HepG2 (cell line): ENCODE results near the gene NOL8. TPM values are rescaled to one million over a fixed set of nuclear protein-coding genes. Genes with fewer than 3 reads are reported as not detected.

Source experiments
- ATAC-seq: fragments of 200-7000 bp; cut with Tn5 transposase; 3 replicates; pipeline ENCODE4 v1.9.1; 2020; ENCODE audit warnings: mild to moderate bottlenecking, moderate library complexity
- BruUV-seq: library from RNA; stranded (reverse); fragments of 400-500 nt; replicated peaks from 2 replicates; lab custom pipeline; 2021; lab: Mats Ljungman, UMichigan
- CTCF ChIA-PET: fragments of 300-600 bp; formaldehyde crosslinking; extraction: SDS; loops from one replicate; lab custom pipeline; 2021; ENCODE audit warnings: low total read pairs, inconsistent platforms, low intra/inter-chr PET ratio; lab: Yijun Ruan, JAX
- POLR2A ChIA-PET: fragments of 350-600 bp; sonication (Branson Sonifier 250); formaldehyde crosslinking; loops from one replicate; lab custom pipeline; 2020; ENCODE audit warnings: antibody characterized with exemption, inconsistent platforms; lab: Yijun Ruan, JAX
- DNase-seq: peaks from one replicate; pipeline ENCODE4 v3.0.0-alpha.2; 2015; ENCODE audit warnings: low spot score
- FAIRE-seq: peaks from 3 replicates; lab custom pipeline; 2011; peaks lifted over from hg19 to GRCh38; lab: Jason Lieb, UNC
- H2AFZ ChIP-seq: one replicate; pipeline ENCODE4 v1.6.1; 2011; ENCODE audit warnings: low read length, inconsistent platforms
- H3K27ac ChIP-seq: fragments of 300-600 bp; 3 replicates; pipeline ENCODE4 v1.8.0; 2011; ENCODE audit warnings: mixed run types, mild to moderate bottlenecking, mixed read lengths, low read length, inconsistent platforms; ENCODE audit not compliant: insufficient read depth; ENCODE audit errors: extremely low read length
- H3K27me3 ChIP-seq, 2 experiments: fragments of 200-600 bp in 1 of 2; 2 replicates in 1 of 2; 3 replicates in 1 of 2; pipeline versions ENCODE4 v1.6.0 to v1.8.0; 2011; ENCODE audit warnings: low read length in 2 of 2, mild to moderate bottlenecking in 2 of 2, moderate library complexity in 2 of 2, inconsistent platforms in 1 of 2; ENCODE audit not compliant: insufficient read depth in 2 of 2, control insufficient read depth in 1 of 2
- H3K36me3 ChIP-seq, 2 experiments: fragments of 200-600 bp in 1 of 2; replicated peaks in 1 of 2; 2 replicates in 1 of 2; 3 replicates in 1 of 2; pipeline versions ENCODE4 v1.5.1 to v1.8.0; 2011; ENCODE audit warnings: low read length in 2 of 2, inconsistent platforms in 1 of 2; ENCODE audit not compliant: insufficient read depth in 2 of 2, control insufficient read depth in 1 of 2
- H3K4me1 ChIP-seq: 2 replicates; pipeline ENCODE4 v1.5.1; 2012; ENCODE audit warnings: low read length, inconsistent platforms; ENCODE audit not compliant: insufficient read depth
- H3K4me2 ChIP-seq: 2 replicates; pipeline ENCODE4 v1.6.0; 2011; ENCODE audit warnings: low read depth, low read length, inconsistent platforms
- H3K4me3 ChIP-seq, 3 experiments: fragments of 200-600 bp in 1 of 3; sonication (generic), shearing (Covaris generic) in 1 of 3; replicated peaks in 1 of 3; 2 replicates each; pipeline ENCODE4 v1.5.1; 2011 to 2016; ENCODE audit warnings: low read length in 3 of 3, inconsistent platforms in 2 of 3, low read depth in 2 of 3, mild to moderate bottlenecking in 2 of 3, control low read depth in 1 of 3, mixed read lengths in 1 of 3; ENCODE audit not compliant: insufficient read depth in 1 of 3
- H3K79me2 ChIP-seq: one replicate; pipeline ENCODE4 v1.6.1; 2011; ENCODE audit warnings: low read length, inconsistent platforms; ENCODE audit not compliant: insufficient read depth
- H3K9ac ChIP-seq: 2 replicates; pipeline ENCODE4 v1.6.0; 2011; ENCODE audit warnings: mild to moderate bottlenecking, low read depth, low read length, inconsistent platforms; ENCODE audit not compliant: insufficient read depth
- H3K9me3 ChIP-seq: 2 replicates; pipeline ENCODE4 v1.5.1; 2012; ENCODE audit warnings: mild to moderate bottlenecking, low read length
- H4K20me1 ChIP-seq: 2 replicates; pipeline ENCODE4 v1.6.0; 2011; ENCODE audit warnings: inconsistent platforms, mild to moderate bottlenecking, low read length, moderate library complexity; ENCODE audit not compliant: insufficient read depth
- DR1 ChIP-seq: sonication (generic); formaldehyde crosslinking; IDR thresholded peaks from 2 replicates; pipeline ENCODE4 v1.8.0; 2021; ENCODE audit warnings: mild to moderate bottlenecking, missing genetic modification reagents, inconsistent platforms
- HNF4G ChIP-seq, 2 experiments: sonication (generic) in 1 of 2; formaldehyde crosslinking in 1 of 2; IDR thresholded peaks; 2 replicates each; pipeline versions ENCODE4 v1.4.0 to v1.6.1; 2011 to 2020; ENCODE audit warnings: borderline replicate concordance in 2 of 2, low read depth in 2 of 2, mild to moderate bottlenecking in 2 of 2, low read length in 1 of 2, missing genetic modification reagents in 1 of 2, moderate library complexity in 1 of 2
- MAFF ChIP-seq: IDR thresholded peaks from 2 replicates; pipeline ENCODE4 v1.6.1; 2011; ENCODE audit warnings: low read depth, low read length, improper control_type of control experiment
- MATR3 ChIP-seq: sonication (generic); formaldehyde crosslinking; IDR thresholded peaks from 2 replicates; pipeline ENCODE4 v1.4.0; 2020; ENCODE audit warnings: missing genetic modification reagents
- MED1 ChIP-seq: sonication (generic); formaldehyde crosslinking; IDR thresholded peaks from 2 replicates; pipeline ENCODE4 v1.4.0; 2020; ENCODE audit warnings: missing genetic modification reagents
- MXD4 ChIP-seq: IDR thresholded peaks from 2 replicates; pipeline ENCODE4 v1.6.1; 2016; ENCODE audit warnings: mild to moderate bottlenecking, missing biosample characterization, missing genetic modification reagents
- NR2F2 ChIP-seq: IDR thresholded peaks from 2 replicates; pipeline ENCODE4 v1.6.1; 2012; ENCODE audit warnings: low read depth, inconsistent platforms, borderline replicate concordance
- TFDP1 ChIP-seq: IDR thresholded peaks from 2 replicates; pipeline ENCODE4 v1.6.1; 2016; ENCODE audit warnings: missing compliant biosample characterization, missing genetic modification reagents, borderline replicate concordance
- ZNF562 ChIP-seq: sonication (generic); formaldehyde crosslinking; IDR thresholded peaks from 2 replicates; pipeline ENCODE4 v1.8.0; 2022; ENCODE audit warnings: missing genetic modification reagents, borderline replicate concordance
- ZNF563 ChIP-seq: sonication (generic); formaldehyde crosslinking; IDR thresholded peaks from 2 replicates; pipeline ENCODE4 v1.8.0; 2022; ENCODE audit warnings: mild to moderate bottlenecking, moderate library complexity, missing genetic modification reagents
- ZSCAN22 ChIP-seq: sonication (generic); formaldehyde crosslinking; IDR thresholded peaks from 2 replicates; pipeline ENCODE4 v1.4.0; 2020; ENCODE audit warnings: mild to moderate bottlenecking, missing genetic modification reagents
- WGBS: methylation state at CpG from one replicate; pipeline ENCODE4 v1.1.6; 2017; ENCODE audit warnings: low lambda C conversion rate; 5-methylcytosine and 5-hydroxymethylcytosine counted together
- in situ Hi-C: cut with HindIII; loops from 2 replicates; pipeline ENCODE4 v1.10.0; 2017; ENCODE audit warnings: low pct_unique_long_range_greater_than_20kb; ENCODE audit not compliant: extremely low pct_ligation_motif_present
- intact Hi-C: fragments of 100-400 bp; cut with micrococcal nuclease; formaldehyde crosslinking; loops from one replicate; pipeline ENCODE4 v1.10.0; 2022; ENCODE audit not compliant: unreplicated experiment
- polyA plus RNA-seq, 8 experiments: library from polyadenylated mRNA; depleted of rRNA in 3 of 8; stranded (reverse) in 7 of 8; unstranded in 1 of 8; fragments of >200 nt; fragmentation: Illumina TruSeq in 4 of 8; extraction: Trizol in 4 of 8; gene quantifications; 2 replicates each; pipeline versions ENCODE4 v1.2.1 to v1.2.3, GENCODE V29; 2011 to 2016; ENCODE audit warnings: low read depth in 4 of 8, missing spikeins in 1 of 8, mixed read lengths in 1 of 8; ENCODE audit not compliant: insufficient read depth in 1 of 8
- total RNA-seq, 5 experiments: library from RNA; depleted of rRNA; stranded (reverse); fragments of >200 nt; fragmentation: Illumina TruSeq; extraction: Trizol; gene quantifications; 2 replicates each; pipeline ENCODE4 v1.2.3, GENCODE V29; 2016; ENCODE audit warnings: low read depth in 1 of 5

The NOL8 gene
- total and polyA plus RNA-seq, 2 of the 13 experiments (the other 11 are each of a cell fraction or from before 2014, with no cell fraction given) = 12.8 to 36.3 TPM

GRCh38 chr9:92298036-92298435 lies 27.1 kb downstream of the NOL8 start (continued):
- TF ChIP-seq NR2F2 (no peak), HNF4G (IDR thresholded peaks at IDR 0.05; ENCODE audit: borderline replicate concordance, low read depth, low read length) (no peak), HNF4G (CRISPR knock-in tag; IDR thresholded peaks at IDR 0.05; ENCODE audit: borderline replicate concordance, low read depth) (no peak), ZSCAN22 (CRISPR knock-in tag) (no peak), MED1 (CRISPR knock-in tag) (no peak)

- H3K36me3 ChIP-seq = peaks cover 10 to 38% of the 10 kb centered on the region in 2 experiments; a peak in 4 of 5 replicates
- FAIRE-seq (no peak), DNase-seq (no peak), ATAC-seq (no peak)
- no peak for TF ChIP-seq ZNF563 (CRISPR knock-in tag)
- TF ChIP-seq ZNF562 = no peak
- no peak for TF ChIP-seq TFDP1 (CRISPR knock-in tag)
- TF ChIP-seq MAFF = peak; percentile 29; the same call in 1 of the 2 replicates
- TF ChIP-seq DR1 (CRISPR knock-in tag) = no peak
- no peak for TF ChIP-seq MXD4
- no peak for TF ChIP-seq MATR3 (CRISPR knock-in tag)
- peaks cover 9% of the 10 kb centered on the region for H3K79me2 ChIP-seq
- H3K9ac ChIP-seq = no peak overlapping the region
- BruUV-seq = no TSS peak
- ChIA-PET POLR2A (no interaction called here), CTCF (no interaction called here)
- H3K4me1 ChIP-seq = peaks cover 15% of the 10 kb centered on the region
- H3K4me3 ChIP-seq = no peak overlapping the region
- intact Hi-C loops = no loop called here
- no peak overlapping the region for H2AFZ ChIP-seq
- H3K27me3 ChIP-seq = no peaks in the 10 kb centered on the region; a peak in 1 of 5 replicates
- no peaks in the 10 kb centered on the region for H4K20me1 ChIP-seq
- H3K4me2 ChIP-seq = no peak overlapping the region
- no peaks in the 10 kb centered on the region for H3K9me3 ChIP-seq
- in situ Hi-C loops = no loop called here
- 96% methylated on average over 3 of the region's 3 CpGs for WGBS
- no peak overlapping the region for H3K27ac ChIP-seq
These were observed 27.5 kb downstream of the NOL8 start for GRCh38 chr9:92297611-92298010.
